HEK293 (cell line): Measurements from ENCODE around the gene WTAP.

Source experiments
- CTCF ChIA-PET: fragments of 350-600 bp; formaldehyde crosslinking; extraction: SDS; loops from one replicate; lab custom pipeline; 2021; ENCODE audit warnings: antibody characterized with exemption; lab: Yijun Ruan, JAX
- POLR2A ChIA-PET: fragments of 300-600 bp; formaldehyde crosslinking; extraction: SDS; loops from one replicate; lab custom pipeline; 2020; ENCODE audit warnings: antibody characterized with exemption, inconsistent platforms; lab: Yijun Ruan, JAX
- H3K27ac ChIP-seq: fragments of 200-500 bp; sonication (Bioruptor generic); 2 replicates; pipeline ENCODE4 v1.5.1; 2014; ENCODE audit warnings: low read depth, low read length, control low read depth, inconsistent platforms; ENCODE audit errors: extremely low read depth
- H3K36me3 ChIP-seq, 2 experiments: fragments of 200-500 bp in 1 of 2; sonication (Bioruptor generic) in 1 of 2; 1 replicate in 1 of 2; 2 replicates in 1 of 2; pipeline ENCODE4 v1.5.1; 2014 to 2017; ENCODE audit warnings: inconsistent platforms in 2 of 2, low read length in 2 of 2; ENCODE audit not compliant: control insufficient read depth in 2 of 2, insufficient read depth in 1 of 2
- H3K4me1 ChIP-seq: fragments of 200-500 bp; sonication (Bioruptor generic); 2 replicates; pipeline ENCODE4 v1.5.1; 2014; ENCODE audit warnings: mild to moderate bottlenecking, low read length, inconsistent platforms; ENCODE audit not compliant: control insufficient read depth, insufficient read depth
- H3K4me3 ChIP-seq: 2 replicates; pipeline ENCODE4 v1.5.1; 2011; ENCODE audit warnings: low read depth, mild to moderate bottlenecking, control low read depth, low read length, moderate library complexity
- H3K9me3 ChIP-seq: fragments of 200-500 bp; sonication (Bioruptor generic); 2 replicates; pipeline ENCODE4 v1.5.1; 2014; ENCODE audit warnings: low read depth, low read length, inconsistent platforms; ENCODE audit not compliant: control insufficient read depth, insufficient read depth
- GLIS1 ChIP-seq: fragments of 450-650 bp; formaldehyde crosslinking; IDR thresholded peaks from 2 replicates; pipeline ENCODE4 v1.5.1; 2016; ENCODE audit warnings: missing biosample characterization, missing genetic modification characterization
- KLF17 ChIP-seq: fragments of 450-650 bp; formaldehyde crosslinking; IDR thresholded peaks from 2 replicates; pipeline ENCODE4 v1.5.1; 2016; ENCODE audit warnings: missing biosample characterization, missing genetic modification characterization
- KLF8 ChIP-seq: fragments of 450-650 bp; formaldehyde crosslinking; IDR thresholded peaks from 2 replicates; pipeline ENCODE4 v1.5.1; 2016; ENCODE audit warnings: missing biosample characterization, missing genetic modification characterization
- OVOL3 ChIP-seq: fragments of 450-650 bp; formaldehyde crosslinking; IDR thresholded peaks from 2 replicates; pipeline ENCODE4 v1.5.1; 2016; ENCODE audit warnings: missing biosample characterization, missing genetic modification characterization
- PATZ1 ChIP-seq: fragments of 450-650 bp; formaldehyde crosslinking; IDR thresholded peaks from 2 replicates; pipeline ENCODE4 v1.5.1; 2016; ENCODE audit warnings: missing biosample characterization, missing genetic modification characterization
- ZNF175 ChIP-seq: fragments of 450-650 bp; formaldehyde crosslinking; IDR thresholded peaks from 2 replicates; pipeline ENCODE4 v1.5.1; 2016; ENCODE audit warnings: missing biosample characterization, missing genetic modification characterization
- ZNF19 ChIP-seq: fragments of 450-650 bp; formaldehyde crosslinking; IDR thresholded peaks from 2 replicates; pipeline ENCODE4; 2016; ENCODE audit warnings: missing biosample characterization, missing genetic modification characterization, low read depth
- ZNF214 ChIP-seq: fragments of 450-650 bp; formaldehyde crosslinking; IDR thresholded peaks from 2 replicates; pipeline ENCODE4 v1.5.1; 2017; ENCODE audit warnings: missing biosample characterization, mild to moderate bottlenecking, missing genetic modification characterization, borderline replicate concordance
- ZNF23 ChIP-seq: fragments of 450-650 bp; formaldehyde crosslinking; IDR thresholded peaks from 2 replicates; pipeline ENCODE4 v1.5.1; 2016; ENCODE audit warnings: missing biosample characterization, missing genetic modification characterization, borderline replicate concordance
- ZNF24 ChIP-seq: fragments of 450-650 bp; formaldehyde crosslinking; IDR thresholded peaks from 2 replicates; pipeline ENCODE4 v1.5.1; 2016; ENCODE audit warnings: missing biosample characterization, missing genetic modification characterization
- ZNF280C ChIP-seq: fragments of 450-650 bp; formaldehyde crosslinking; IDR thresholded peaks from 2 replicates; pipeline ENCODE4 v1.5.1; 2016; ENCODE audit warnings: missing biosample characterization, missing genetic modification characterization
- ZNF362 ChIP-seq: fragments of 450-650 bp; formaldehyde crosslinking; IDR thresholded peaks from 2 replicates; pipeline ENCODE4 v1.5.1; 2016; ENCODE audit warnings: missing biosample characterization, missing genetic modification characterization
- ZNF394 ChIP-seq: fragments of 450-650 bp; formaldehyde crosslinking; IDR thresholded peaks from 2 replicates; pipeline ENCODE4 v1.5.1; 2016; ENCODE audit warnings: missing biosample characterization, missing genetic modification characterization, mild to moderate bottlenecking, moderate library complexity, borderline replicate concordance
- ZNF423 ChIP-seq: fragments of 450-650 bp; formaldehyde crosslinking; IDR thresholded peaks from 2 replicates; pipeline ENCODE4 v1.5.1; 2016; ENCODE audit warnings: missing biosample characterization, missing genetic modification characterization
- ZNF433 ChIP-seq: fragments of 450-650 bp; formaldehyde crosslinking; IDR thresholded peaks from 2 replicates; pipeline ENCODE4 v1.5.1; 2016; ENCODE audit warnings: missing biosample characterization, missing genetic modification characterization, low read depth
- ZNF48 ChIP-seq: fragments of 450-650 bp; formaldehyde crosslinking; IDR thresholded peaks from 2 replicates; pipeline ENCODE4 v1.5.1; 2016; ENCODE audit warnings: missing biosample characterization, missing genetic modification characterization
- ZNF488 ChIP-seq: fragments of 450-650 bp; formaldehyde crosslinking; IDR thresholded peaks from 2 replicates; pipeline ENCODE4 v1.5.1; 2016; ENCODE audit warnings: missing biosample characterization, missing genetic modification characterization
- ZNF514 ChIP-seq: fragments of 450-650 bp; formaldehyde crosslinking; IDR thresholded peaks from 2 replicates; pipeline ENCODE4 v1.5.1; 2016; ENCODE audit warnings: missing biosample characterization, missing genetic modification characterization
- ZNF560 ChIP-seq: fragments of 450-650 bp; formaldehyde crosslinking; IDR thresholded peaks from 2 replicates; pipeline ENCODE4 v1.5.1; 2017; ENCODE audit warnings: missing biosample characterization, missing genetic modification characterization, borderline replicate concordance
- ZNF585B ChIP-seq: fragments of 450-650 bp; formaldehyde crosslinking; IDR thresholded peaks from 2 replicates; pipeline ENCODE4 v1.5.1; 2016; ENCODE audit warnings: missing biosample characterization, missing genetic modification characterization
- ZNF837 ChIP-seq: fragments of 450-650 bp; formaldehyde crosslinking; IDR thresholded peaks from 2 replicates; pipeline ENCODE4 v1.5.1; 2016; ENCODE audit warnings: missing biosample characterization, missing genetic modification characterization
- ZSCAN30 ChIP-seq: fragments of 450-650 bp; IDR thresholded peaks from 2 replicates; pipeline ENCODE4 v1.5.1; 2018; ENCODE audit warnings: missing biosample characterization, mild to moderate bottlenecking, missing genetic modification characterization, moderate library complexity
- ZXDB ChIP-seq: fragments of 450-650 bp; formaldehyde crosslinking; IDR thresholded peaks from 2 replicates; pipeline ENCODE4 v1.5.1; 2016; ENCODE audit warnings: missing biosample characterization, missing genetic modification characterization

WTAP gene

GRCh38 chr6:159695984-159696383 is 31.3 kb upstream of the WTAP start:
- peaks cover 0 to 6% of the 10 kb centered on the region in 2 experiments; a peak in 1 of 3 replicates for H3K36me3 ChIP-seq
- CTCF ChIA-PET = interaction anchor here (1.0 to 3.2 kb wide), 2 partner anchors 24 to 42 kb away, joined by 4 to 11 read pairs; no protein-coding TSS in a partner anchor
- H3K27ac ChIP-seq = no peak overlapping the region
- TF ChIP-seq ZNF175 (no peak), ZNF214 (tag by site-specific recombination) (no peak), OVOL3 (no peak), ZNF837 (tag by site-specific recombination) (no peak), ZNF433 (tag by site-specific recombination) (no peak), GLIS1 (tag by site-specific recombination) (no peak), ZNF560 (tag by site-specific recombination) (no peak), ZNF585B (tag by site-specific recombination) (no peak)
- TF ChIP-seq, all 188 proteins: peak for 0
- Histone ChIP-seq H3K4me1 (peaks cover 2% of the 10 kb centered on the region; the same call in 1 of the 2 replicates), H3K9me3 (no peaks in the 10 kb centered on the region), H3K4me3 (no peak overlapping the region)
- POLR2A ChIA-PET = interaction anchor here (1.3 to 4.5 kb wide), 2 partner anchors 94 kb away, joined by 3 to 32 read pairs; partner anchors contain the start of genes MRPL18 and TCP1

GRCh38 chr6:159700970-159701369 is 26.3 kb upstream of the WTAP start:
- Histone ChIP-seq H3K4me1 (peaks cover 6% of the 10 kb centered on the region; the same call in 1 of the 2 replicates), H3K9me3 (no peaks in the 10 kb centered on the region), H3K36me3 (no peaks in the 10 kb centered on the region), H3K27ac (no peak overlapping the region), H3K4me3 (no peak overlapping the region)
- ChIA-PET POLR2A (interaction anchor here (1.3 kb wide), 1 partner anchor 9 kb away, joined by 5 read pairs; no protein-coding TSS in a partner anchor), CTCF (interaction anchor here (0.9 to 2.2 kb wide), 4 partner anchors 10 to 37 kb away, joined by 3 to 10 read pairs (median 6); no protein-coding TSS in a partner anchor)
- TF ChIP-seq ZNF19 (tag by site-specific recombination) = no peak
- no peak for TF ChIP-seq KLF8 (tag by site-specific recombination)
- no peak for TF ChIP-seq ZNF423 (tag by site-specific recombination)
- TF ChIP-seq ZNF48 (tag by site-specific recombination) = no peak
- no peak for TF ChIP-seq ZNF394
- no peak for TF ChIP-seq ZXDB
- TF ChIP-seq ZNF24 = no peak
- TF ChIP-seq ZNF514 (tag by site-specific recombination) = no peak
- no peak for TF ChIP-seq ZSCAN30 (tag by site-specific recombination)
- TF ChIP-seq KLF17 (tag by site-specific recombination) = no peak
- TF ChIP-seq ZNF488 (tag by site-specific recombination) = no peak
- TF ChIP-seq ZNF23 (tag by site-specific recombination) = no peak

- Histone ChIP-seq H3K4me3 (no peak overlapping the region), H3K27ac (peak overlapping the region; percentile 51; the same call in 1 of the 2 replicates), H3K4me1 (peaks cover 6% of the 10 kb centered on the region; the same call in 1 of the 2 replicates), H3K36me3 (no peaks in the 10 kb centered on the region), H3K9me3 (no peaks in the 10 kb centered on the region)
- ChIA-PET POLR2A (interaction anchor here (0.7 to 1.3 kb wide), 4 partner anchors 10 to 88 kb away, joined by 3 to 8 read pairs (median 4); partner anchors contain the start of genes TCP1 and WTAP), CTCF (interaction anchor here (0.5 to 2.2 kb wide), 6 partner anchors 10 to 47 kb away, joined by 3 to 10 read pairs (median 3); no protein-coding TSS in a partner anchor)
- TF ChIP-seq ZNF488 (tag by site-specific recombination) (no peak), ZNF362 (tag by site-specific recombination) (peak; percentile 99), PATZ1 (tag by site-specific recombination) (peak; percentile 68), ZNF280C (no peak)
Observed at GRCh38 chr6:159701413-159701999, 25.8 kb upstream of the WTAP start.
